ENCODE measurements around the gene KCNMB3.

The KCNMB3 gene

DNA sequence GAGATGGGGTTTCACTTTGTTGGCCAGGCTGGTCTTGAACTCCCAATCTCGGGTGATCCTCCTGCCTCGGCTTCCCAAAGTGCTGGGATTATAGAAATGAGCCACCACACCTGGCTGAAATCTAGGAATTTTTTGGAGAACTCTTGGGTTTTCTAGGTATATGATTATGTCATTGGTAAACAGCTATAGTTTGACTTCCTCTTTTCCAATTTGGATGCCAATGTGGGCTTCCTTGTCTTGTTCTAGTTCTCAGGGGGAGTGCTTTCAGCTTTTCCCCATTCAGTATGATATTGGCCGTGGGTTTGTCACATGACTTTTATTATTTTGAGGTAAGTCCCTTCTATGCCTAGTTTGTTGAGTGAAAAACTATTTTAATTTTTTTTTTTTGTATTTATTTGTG, 17.9 kb downstream of the KCNMB3 start:
- Histone ChIP-seq H3K27ac (ENCODE audit: extremely low read depth, low read depth, low read length) (no peak overlapping the region), H3K4me3 (ENCODE audit: low read depth, low read length) (no peak overlapping the region), H3K4me1 (ENCODE audit: control insufficient read depth, insufficient read depth, low read length) (no peaks in the 10 kb centered on the region), H3K9me3 (ENCODE audit: control insufficient read depth, insufficient read depth, low read depth, low read length) (no peaks in the 10 kb centered on the region), H3K36me3 (ENCODE audit: control insufficient read depth in 2 of 2, insufficient read depth in 1 of 2, low read length in 2 of 2) (peaks cover 0 to 21% of the 10 kb centered on the region in 2 experiments; a peak in 2 of 3 replicates)
- POLR2A ChIA-PET: no interaction called here
- no peak for TF ChIP-seq OSR2 (tag by site-specific recombination; IDR thresholded peaks at IDR 0.05)
- CTCF ChIA-PET: interaction anchor here (0.6 to 0.7 kb wide), 2 partner anchors 43 to 196 kb away, joined by 3 to 4 read pairs; no protein-coding TSS in a partner anchor

DNA sequence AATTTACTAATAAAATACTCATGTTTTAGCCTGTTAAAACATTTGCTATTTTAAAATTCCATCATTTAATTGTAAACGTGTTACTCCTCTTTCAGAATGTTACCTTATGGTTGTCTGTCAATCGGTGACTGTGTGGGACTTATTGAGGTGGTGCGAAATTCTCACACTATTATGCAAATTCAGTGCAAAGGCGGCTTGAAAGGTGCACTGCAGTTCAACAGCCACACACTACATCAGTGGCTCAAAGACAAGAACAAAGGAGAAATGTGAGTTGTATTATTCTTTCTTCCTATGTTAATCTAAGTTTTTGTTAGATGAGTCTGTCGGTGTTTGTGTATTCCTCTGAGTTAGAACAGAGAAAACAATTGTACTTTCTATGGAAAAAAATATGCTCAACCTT, 21.7 kb downstream of the KCNMB3 start:
- no peaks in the 10 kb centered on the region for H3K4me1 ChIP-seq (ENCODE audit: control insufficient read depth, insufficient read depth, low read length)
- no peak for TF ChIP-seq ZNF600 (tag by site-specific recombination; IDR thresholded peaks at IDR 0.05)
- no peak for TF ChIP-seq ZNF239 (tag by site-specific recombination; IDR thresholded peaks at IDR 0.05)
- no peak for TF ChIP-seq ZNF169 (tag by site-specific recombination; IDR thresholded peaks at IDR 0.05)
- no peak for TF ChIP-seq ZNF274 (IDR thresholded peaks at IDR 0.05; ENCODE audit: low read length)
- no peak for TF ChIP-seq ZNF274 (tag by site-specific recombination; IDR thresholded peaks at IDR 0.05; ENCODE audit: borderline replicate concordance)
- no peak for TF ChIP-seq ZNF555 (tag by site-specific recombination; conservative IDR thresholded peaks at IDR 0.05)
- TF ChIP-seq ZNF341 (tag by site-specific recombination; IDR thresholded peaks at IDR 0.05; ENCODE audit: low read depth): no peak
- TF ChIP-seq ZNF843 (tag by site-specific recombination; IDR thresholded peaks at IDR 0.05): no peak
- no peak for TF ChIP-seq GLIS1 (tag by site-specific recombination; IDR thresholded peaks at IDR 0.05)
- TF ChIP-seq ZSCAN23 (tag by site-specific recombination; IDR thresholded peaks at IDR 0.05): no peak
- no peak overlapping the region for H3K27ac ChIP-seq (ENCODE audit: extremely low read depth, low read depth, low read length)
- CTCF ChIA-PET: no interaction called here
- POLR2A ChIA-PET: no interaction called here
- H3K4me3 ChIP-seq (ENCODE audit: low read depth, low read length): no peak overlapping the region
- H3K9me3 ChIP-seq (ENCODE audit: control insufficient read depth, insufficient read depth, low read depth, low read length): no peaks in the 10 kb centered on the region
- peaks cover 0 to 29% of the 10 kb centered on the region in 2 experiments; a peak in 2 of 3 replicates for H3K36me3 ChIP-seq (ENCODE audit: control insufficient read depth in 2 of 2, insufficient read depth in 1 of 2, low read length in 2 of 2)

- no peak overlapping the region for H3K27ac ChIP-seq (ENCODE audit: extremely low read depth, low read depth, low read length)
- TF ChIP-seq ZSCAN23 (tag by site-specific recombination; IDR thresholded peaks at IDR 0.05) (no peak), KLF9 (tag by site-specific recombination; IDR thresholded peaks at IDR 0.05; ENCODE audit: low read depth) (no peak), SCRT1 (tag by site-specific recombination; IDR thresholded peaks at IDR 0.05; ENCODE audit: borderline replicate concordance) (no peak), ZNF423 (tag by site-specific recombination; IDR thresholded peaks at IDR 0.05) (no peak), ZNF223 (tag by site-specific recombination; IDR thresholded peaks at IDR 0.05) (no peak), ZNF677 (tag by site-specific recombination; IDR thresholded peaks at IDR 0.05) (no peak), GLI4 (tag by site-specific recombination; IDR thresholded peaks at IDR 0.05) (no peak), INSM2 (tag by site-specific recombination; IDR thresholded peaks at IDR 0.05) (no peak), ZNF621 (tag by site-specific recombination; IDR thresholded peaks at IDR 0.05) (no peak), ZSCAN5A (tag by site-specific recombination; IDR thresholded peaks at IDR 0.05) (no peak), SP7 (tag by site-specific recombination; IDR thresholded peaks at IDR 0.05) (no peak)
- TF ChIP-seq, protein P1, sequence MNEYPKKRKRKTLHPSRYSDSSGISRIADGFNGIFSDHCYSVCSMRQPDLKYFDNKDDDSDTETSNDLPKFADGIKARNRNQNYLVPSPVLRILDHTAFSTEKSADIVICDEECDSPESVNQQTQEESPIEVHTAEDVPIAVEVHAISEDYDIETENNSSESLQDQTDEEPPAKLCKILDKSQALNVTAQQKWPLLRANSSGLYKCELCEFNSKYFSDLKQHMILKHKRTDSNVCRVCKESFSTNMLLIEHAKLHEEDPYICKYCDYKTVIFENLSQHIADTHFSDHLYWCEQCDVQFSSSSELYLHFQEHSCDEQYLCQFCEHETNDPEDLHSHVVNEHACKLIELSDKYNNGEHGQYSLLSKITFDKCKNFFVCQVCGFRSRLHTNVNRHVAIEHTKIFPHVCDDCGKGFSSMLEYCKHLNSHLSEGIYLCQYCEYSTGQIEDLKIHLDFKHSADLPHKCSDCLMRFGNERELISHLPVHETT (tag by site-specific recombination; IDR thresholded peaks at IDR 0.05): no peak
- TF ChIP-seq, protein P2, sequence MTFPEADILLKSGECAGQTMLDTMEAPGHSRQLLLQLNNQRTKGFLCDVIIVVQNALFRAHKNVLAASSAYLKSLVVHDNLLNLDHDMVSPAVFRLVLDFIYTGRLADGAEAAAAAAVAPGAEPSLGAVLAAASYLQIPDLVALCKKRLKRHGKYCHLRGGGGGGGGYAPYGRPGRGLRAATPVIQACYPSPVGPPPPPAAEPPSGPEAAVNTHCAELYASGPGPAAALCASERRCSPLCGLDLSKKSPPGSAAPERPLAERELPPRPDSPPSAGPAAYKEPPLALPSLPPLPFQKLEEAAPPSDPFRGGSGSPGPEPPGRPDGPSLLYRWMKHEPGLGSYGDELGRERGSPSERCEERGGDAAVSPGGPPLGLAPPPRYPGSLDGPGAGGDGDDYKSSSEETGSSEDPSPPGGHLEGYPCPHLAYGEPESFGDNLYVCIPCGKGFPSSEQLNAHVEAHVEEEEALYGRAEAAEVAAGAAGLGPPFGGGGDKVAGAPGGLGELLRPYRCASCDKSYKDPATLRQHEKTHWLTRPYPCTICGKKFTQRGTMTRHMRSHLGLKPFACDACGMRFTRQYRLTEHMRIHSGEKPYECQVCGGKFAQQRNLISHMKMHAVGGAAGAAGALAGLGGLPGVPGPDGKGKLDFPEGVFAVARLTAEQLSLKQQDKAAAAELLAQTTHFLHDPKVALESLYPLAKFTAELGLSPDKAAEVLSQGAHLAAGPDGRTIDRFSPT (tag by site-specific recombination; IDR thresholded peaks at IDR 0.05): no peak
- POLR2A ChIA-PET: no interaction called here
- CTCF ChIA-PET: interaction anchor here (1.6 kb wide), 1 partner anchor 212 kb away, joined by 4 read pairs; no protein-coding TSS in a partner anchor
- H3K9me3 ChIP-seq (ENCODE audit: control insufficient read depth, insufficient read depth, low read depth, low read length): no peaks in the 10 kb centered on the region
- H3K4me3 ChIP-seq (ENCODE audit: low read depth, low read length): no peak overlapping the region
- peaks cover 0 to 33% of the 10 kb centered on the region in 2 experiments; a peak in 2 of 3 replicates for H3K36me3 ChIP-seq (ENCODE audit: control insufficient read depth in 2 of 2, insufficient read depth in 1 of 2, low read length in 2 of 2)
- no peaks in the 10 kb centered on the region for H3K4me1 ChIP-seq (ENCODE audit: control insufficient read depth, insufficient read depth, low read length)
Observed at GRCh38 chr3:179227349-179227748, 23.6 kb downstream of the KCNMB3 start.
